Articular chondrocyte of knee joint (primary cell): ENCODE measurements around the gene APOL1. TPM values are rescaled to one million over a fixed set of nuclear protein-coding genes. Genes with fewer than 3 reads are reported as not detected.

ENCODE experiments used
- small RNA-seq: library from RNA; depleted of rRNA; stranded (forward); fragments of <200 nt; gene quantifications from one replicate; pipeline ENCODE3, GENCODE V24; 2012
- total RNA-seq: library from RNA; depleted of rRNA; stranded (reverse); fragments of >200 nt; gene quantifications from 2 replicates; pipeline ENCODE4 v1.2.3, GENCODE V29; 2012

APOL1 gene
- total RNA-seq = 29.0 and 33.4 TPM in 2 replicates

GRCh38 chr22:36252754-36253522 lies at the start of gene APOL1:
APOL1 (plus strand) TSS chr22:36253133; CDS start chr22:36254956, 1,823 bp downstream.

GRCh38 chr22:36239401-36240171 lies 13.3 kb upstream of the APOL1 start, which contains the start of gene APOL2:
APOL2 (minus strand) TSS chr22:36239527; CDS start chr22:36233162, 6,365 bp downstream.

Small RNA genes lying within 50 kb of the gene (small RNA-seq; reads per million reads assigned to genes)
- gene MIR6819 = not detected

Other genes starting within 250 kb of the APOL1 start
- gene RBFOX2, start 224.3 kb upstream of the APOL1 start, total RNA-seq = 175 and 190 TPM in 2 replicates
- gene APOL3, start 92.4 kb upstream of the APOL1 start, total RNA-seq = 37.0 and 39.8 TPM in 2 replicates
- gene APOL4, start 51.3 kb upstream of the APOL1 start, total RNA-seq = 0.11 and 0.52 TPM in 2 replicates
- 62.3 TPM in 2 replicates for gene APOL2, start 13.6 kb upstream of the APOL1 start, total RNA-seq
- 502 and 538 TPM in 2 replicates for gene MYH9, start 134.8 kb downstream of the APOL1 start, total RNA-seq
- gene TXN2, start 228.5 kb downstream of the APOL1 start, total RNA-seq = 34.6 and 36.6 TPM in 2 replicates